GM21447 (cell line): Measurements from ENCODE around the gene JMJD7.

Experiments
- ATAC-seq: cut with Tn5 transposase; IDR thresholded peaks from one replicate; pipeline ENCODE4 v1.9.1; 2021; ENCODE audit not compliant: unreplicated experiment

The JMJD7 gene

DNA sequence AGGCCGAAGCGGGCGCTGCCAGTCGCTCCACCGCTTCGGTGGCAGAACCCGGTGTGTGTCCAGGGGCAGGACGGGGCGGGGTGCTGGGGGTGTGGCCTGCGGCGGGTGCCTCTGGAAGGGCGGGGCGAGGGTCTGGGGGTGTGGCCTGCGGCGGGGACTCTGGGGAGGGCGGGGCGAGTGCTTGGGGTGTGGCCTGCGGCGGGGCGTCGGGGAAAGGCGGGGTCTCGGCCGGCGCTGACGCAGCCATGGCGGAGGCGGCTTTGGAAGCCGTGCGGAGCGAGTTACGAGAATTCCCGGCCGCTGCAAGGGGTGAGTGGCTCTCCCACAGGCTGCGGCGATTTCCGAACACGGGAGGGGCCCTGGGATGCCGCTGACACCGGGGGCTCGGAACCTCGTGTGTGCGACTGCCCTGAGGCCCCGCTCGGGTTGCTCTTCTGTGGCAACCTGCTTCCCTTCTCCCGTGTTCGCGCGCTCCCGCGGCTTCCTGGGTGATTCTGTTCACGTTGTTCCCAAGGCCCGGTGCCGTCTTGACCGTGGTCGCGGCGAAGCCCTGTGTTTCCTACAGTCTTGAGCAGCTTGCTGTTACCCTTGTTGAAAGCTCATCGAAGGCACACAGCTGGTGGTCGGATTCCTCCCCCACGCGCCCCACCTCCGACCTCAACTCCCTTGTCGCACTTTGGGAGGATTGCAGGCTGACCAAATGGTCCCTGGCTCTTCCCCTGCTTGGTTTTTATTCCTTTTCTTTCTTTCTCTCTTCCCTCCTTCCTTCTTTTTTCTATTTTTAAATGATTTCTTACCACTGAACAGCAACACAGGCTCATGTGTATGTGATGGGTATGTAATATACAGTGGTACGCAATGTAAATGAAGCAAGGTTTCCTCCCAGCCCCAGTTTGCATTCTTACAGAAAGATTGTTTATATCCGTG lies at the start of gene JMJD7:
JMJD7 (plus strand) TSS at position 213 of the 927 bp plus-strand sequence; CDS start at position 246, 33 bp downstream.
- ATAC-seq: peak; percentile 68

DNA sequence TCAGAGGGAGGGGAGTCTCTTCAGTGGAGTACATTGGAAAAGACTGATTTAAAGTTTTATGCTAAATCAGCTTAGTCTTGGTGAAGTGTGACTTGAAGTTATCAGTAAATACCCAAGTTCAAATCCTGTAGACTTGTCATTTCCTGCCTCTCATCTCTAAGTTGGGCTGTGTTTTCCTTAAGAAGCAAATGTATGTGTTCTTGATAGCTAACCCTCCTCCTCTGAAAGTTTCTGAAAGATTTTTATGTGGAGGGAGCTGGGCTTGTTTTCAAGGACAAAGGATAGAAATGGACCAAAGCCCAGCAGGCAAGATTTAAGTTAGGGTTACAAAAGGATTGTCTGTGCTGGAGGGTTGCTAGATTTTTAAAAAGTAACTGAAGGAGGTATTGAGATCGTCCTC lies 49.4 kb upstream of the JMJD7 start:
- ATAC-seq: no peak

DNA sequence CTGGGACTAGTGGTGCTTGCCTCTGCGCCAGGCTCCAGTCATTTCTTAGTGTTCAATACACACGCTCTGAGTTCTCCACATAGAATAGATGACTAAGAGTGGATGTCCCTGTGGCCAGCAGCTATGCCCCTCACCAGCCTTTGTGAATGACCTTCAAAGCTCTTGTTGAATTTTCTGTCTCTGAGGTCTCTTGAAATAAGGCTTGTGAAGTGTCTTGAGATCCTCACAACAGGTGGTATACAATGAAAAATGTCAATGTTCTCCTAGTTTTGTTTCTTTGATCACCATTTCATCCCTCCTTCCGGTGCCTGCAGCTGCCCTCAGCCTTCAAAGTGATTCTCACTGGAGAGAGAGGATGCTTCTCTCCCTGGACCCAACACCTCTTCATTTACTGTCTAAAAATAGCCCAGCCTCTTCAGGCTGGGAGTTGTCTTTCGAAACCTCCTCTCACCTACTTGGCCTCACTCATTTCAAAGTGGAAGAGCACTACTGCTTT lies 48.2 kb upstream of the JMJD7 start:
- ATAC-seq: no peak

DNA sequence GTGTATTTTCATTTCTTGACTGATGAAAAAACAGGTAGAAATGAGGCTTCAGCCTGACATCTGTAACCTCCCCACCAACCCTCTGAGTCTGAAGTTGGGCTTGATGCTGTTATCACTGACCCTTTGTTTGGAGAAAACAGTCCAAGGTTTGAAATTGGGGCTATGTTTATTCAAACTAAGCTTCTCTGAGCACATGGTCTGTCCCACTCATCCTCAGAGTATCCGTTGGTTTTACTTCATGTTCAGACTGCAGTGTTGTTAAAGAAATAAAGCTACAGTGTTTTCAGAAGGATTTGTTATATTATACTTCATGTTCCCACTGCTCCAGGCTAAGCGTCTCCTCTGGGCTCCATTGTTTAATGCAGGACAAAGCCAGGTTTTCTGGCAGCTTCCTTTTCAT lies 47.6 kb upstream of the JMJD7 start:
- ATAC-seq: no peak

GRCh38 chr15:41780727-41781126 lies 47.2 kb upstream of the JMJD7 start:
- ATAC-seq: no peak

GRCh38 chr15:41782371-41783282 lies 45.3 kb upstream of the JMJD7 start:
- peak; percentile 63 for ATAC-seq

DNA sequence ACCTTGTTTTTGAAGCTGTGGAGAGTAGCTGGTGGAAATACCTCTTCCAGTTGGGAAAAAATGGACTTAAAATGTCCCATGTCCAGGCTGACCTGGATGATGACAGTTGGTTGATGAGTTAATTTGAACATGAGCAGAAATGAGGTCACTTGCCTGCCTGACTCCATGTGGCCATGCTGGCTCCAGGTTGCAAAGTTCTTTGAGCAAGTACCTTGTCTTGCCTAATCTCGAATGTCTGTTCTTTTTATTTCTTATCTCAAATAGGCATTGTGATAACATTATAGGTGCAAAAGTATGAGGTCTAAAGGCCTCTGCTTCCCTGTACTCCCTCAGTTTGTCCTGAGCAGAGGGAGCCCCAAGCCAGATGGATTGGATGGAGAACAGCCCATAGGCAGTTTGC lies 44.6 kb upstream of the JMJD7 start:
- no peak for ATAC-seq

GRCh38 chr15:41788262-41788661 lies 39.6 kb upstream of the JMJD7 start:
- no peak for ATAC-seq

- no peak for ATAC-seq
Observed at GRCh38 chr15:41789236-41789635, 38.7 kb upstream of the JMJD7 start.

DNA sequence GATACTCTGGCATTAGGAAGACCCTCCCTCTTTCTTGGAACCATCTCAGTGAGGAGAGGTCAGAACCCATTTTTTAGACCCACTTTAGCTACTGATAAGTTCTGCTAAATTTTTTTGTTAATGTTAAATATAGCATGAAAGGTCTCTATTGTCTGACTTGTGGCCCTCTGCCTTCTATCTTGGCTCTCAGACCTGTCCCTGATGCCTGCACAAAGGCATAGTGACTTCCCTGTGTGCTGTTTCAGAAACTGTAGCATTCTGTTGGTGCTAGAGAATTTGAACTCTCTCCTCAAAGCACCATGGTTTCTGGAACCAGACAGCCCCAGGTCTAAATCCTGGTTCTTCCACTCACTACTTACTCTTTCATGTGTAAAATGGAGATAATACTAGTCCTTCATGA lies 38.2 kb upstream of the JMJD7 start:
- no peak for ATAC-seq

GRCh38 chr15:41790169-41790568 lies 37.7 kb upstream of the JMJD7 start:
- no peak for ATAC-seq

DNA sequence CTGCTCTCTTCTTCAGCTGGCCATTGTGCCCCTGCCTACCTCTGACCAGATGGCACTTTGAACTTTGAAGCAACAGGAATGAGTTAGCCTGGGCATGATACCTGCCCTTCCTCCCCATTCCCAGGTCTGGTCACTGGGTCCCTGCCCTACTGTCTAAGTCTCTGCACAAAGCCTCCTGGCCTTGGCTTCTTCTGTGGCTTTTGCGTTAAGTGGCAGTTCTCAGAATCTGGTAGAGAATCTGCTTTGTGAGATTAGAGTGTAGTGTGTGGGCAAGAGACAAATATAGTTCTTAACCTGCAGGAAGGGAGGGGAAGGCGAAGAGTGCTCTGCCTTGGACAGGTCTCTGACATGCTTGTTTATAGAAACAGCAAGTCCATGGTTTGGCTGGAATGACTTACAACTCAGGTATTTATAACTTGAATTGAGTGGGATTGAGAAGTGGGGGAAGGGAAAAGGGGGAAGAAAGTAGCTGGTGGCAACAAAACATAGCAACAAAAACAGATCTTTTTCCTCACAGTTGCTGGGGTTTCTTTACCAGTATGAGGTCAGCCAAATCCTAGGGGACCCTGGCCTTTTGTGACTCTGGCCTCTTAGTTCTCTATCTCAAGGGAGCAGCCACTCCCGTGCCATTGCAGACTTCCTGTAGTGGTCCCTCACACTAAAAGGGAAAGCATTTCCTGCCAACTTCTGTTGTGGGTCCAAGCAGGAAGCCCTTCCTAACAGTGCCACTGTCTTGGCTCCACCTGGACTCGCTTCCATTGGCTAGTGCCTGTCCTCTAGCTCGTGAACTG lies 36.9 kb upstream of the JMJD7 start:
- ATAC-seq: no peak

DNA sequence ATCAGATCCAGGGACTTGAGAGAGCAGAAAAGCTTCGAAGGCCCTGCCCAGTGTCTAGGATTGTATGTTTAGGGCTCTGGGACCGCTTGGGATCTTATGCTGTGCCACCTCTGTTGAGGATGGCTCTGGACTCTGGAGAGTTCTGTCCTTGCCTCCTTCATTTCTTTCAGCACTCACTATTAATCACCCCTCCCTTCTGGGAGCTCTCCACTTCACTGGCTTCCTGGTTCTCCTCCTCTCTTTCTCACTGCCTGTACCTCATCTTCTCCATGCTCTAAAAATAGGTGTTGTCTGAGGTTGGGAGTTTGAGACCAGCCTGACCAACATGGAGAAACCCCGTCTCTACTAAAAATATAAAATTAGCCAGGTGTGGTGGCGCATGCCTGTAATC lies 36.4 kb upstream of the JMJD7 start:
- no peak for ATAC-seq

- ATAC-seq: no peak
Observed at GRCh38 chr15:41792000-41792637, 35.8 kb upstream of the JMJD7 start.

- no peak for ATAC-seq
Observed at GRCh38 chr15:41794081-41794480, 33.8 kb upstream of the JMJD7 start.

DNA sequence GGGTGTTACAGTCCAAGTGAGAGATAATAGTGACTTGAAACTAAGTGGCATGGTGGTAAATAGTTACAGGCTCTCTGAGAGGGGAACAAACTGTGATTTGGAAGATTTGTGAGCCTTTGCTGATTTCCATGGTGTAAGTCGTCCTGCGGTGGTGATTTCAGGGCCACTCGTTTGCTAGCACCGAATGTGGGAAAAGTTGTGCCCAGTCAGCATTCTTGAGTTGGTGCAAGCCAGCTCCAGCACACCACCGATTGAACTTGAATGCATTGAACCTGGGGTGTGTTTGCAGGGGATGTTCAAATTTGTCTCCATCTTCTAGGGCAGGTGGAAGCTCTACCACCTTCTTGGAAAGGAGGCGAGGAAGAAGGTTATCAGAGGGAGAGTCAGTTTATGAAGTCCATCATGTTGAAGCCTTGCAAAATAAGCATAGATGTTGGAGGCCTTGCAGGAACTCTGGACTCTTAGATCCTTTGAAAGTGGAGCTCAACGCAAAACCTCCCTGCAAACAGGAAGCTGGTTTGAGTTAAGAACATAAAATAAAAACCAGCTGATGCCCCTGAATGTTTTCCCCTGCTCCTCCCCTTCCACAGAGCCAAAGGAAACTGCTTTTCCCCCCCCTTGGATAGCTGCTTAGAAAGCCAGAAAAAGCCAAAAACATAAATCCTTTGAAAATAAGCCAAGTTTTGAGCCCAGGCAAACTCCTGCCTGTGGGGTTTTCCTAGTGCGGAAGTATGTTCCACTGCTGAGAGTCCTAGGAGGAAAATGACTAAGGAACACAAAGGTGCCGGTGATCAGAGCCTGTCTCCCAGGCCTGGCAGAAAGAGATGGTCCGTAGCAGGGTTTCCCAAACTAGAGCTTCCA lies 31.7 kb upstream of the JMJD7 start:
- no peak for ATAC-seq

- ATAC-seq: no peak
Observed at GRCh38 chr15:41797201-41797944, 30.5 kb upstream of the JMJD7 start.

DNA sequence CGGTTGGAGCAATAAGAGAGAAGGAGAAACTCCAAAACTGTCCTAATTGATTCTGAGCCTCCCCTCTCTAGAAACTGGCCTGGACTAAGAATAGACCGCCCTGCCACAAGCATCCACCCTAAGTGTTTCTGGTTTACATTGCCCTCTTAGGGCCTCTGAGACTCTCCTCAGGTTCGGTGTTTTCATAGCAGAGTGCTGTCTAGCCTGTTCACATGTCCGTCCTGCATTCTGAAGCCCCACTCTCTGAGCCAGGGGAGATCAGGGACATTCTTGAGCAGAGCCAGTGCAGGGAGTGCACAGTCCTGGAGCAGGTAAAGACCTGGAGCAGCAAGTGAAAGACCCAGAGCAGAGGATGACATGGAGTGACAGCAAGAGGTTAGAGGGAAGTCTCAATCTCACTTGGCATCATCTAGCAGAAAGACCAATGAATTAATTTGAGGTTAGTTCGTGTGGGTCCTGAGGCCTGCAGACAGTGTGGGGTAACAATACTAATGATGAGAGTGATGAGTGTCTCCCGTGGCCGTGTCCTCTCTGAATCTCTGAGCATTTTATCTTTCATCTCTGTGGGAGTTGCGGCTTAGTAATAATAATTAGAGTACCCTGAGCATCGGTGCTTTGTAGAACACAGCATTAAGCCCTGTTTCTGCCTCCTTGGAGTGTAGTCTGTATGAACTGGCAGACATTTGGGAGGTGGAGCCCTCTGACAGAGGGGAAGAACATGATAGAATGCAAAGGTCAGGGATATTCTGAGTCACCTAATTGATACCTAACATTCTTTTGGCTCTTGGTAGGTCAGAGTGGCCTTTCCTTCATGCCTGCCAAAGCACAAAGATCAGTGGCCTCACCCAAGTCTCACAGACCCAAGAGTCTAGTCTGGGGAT lies 29.0 kb upstream of the JMJD7 start:
- ATAC-seq: no peak
